Cardiac muscle cell (in vitro differentiated cells and primary cell): Measurements from ENCODE around the gene CYB5R3. TPM values are rescaled to one million over a fixed set of nuclear protein-coding genes. Genes with fewer than 3 reads are reported as not detected.

Experiments used
- DNase-seq, 2 donors: peaks; one replicate each; pipeline versions ENCODE4 v3.0.0 to v3.0.0-alpha.2; 2010 to 2017; ENCODE audit warnings: low read depth in 1 of 2, low spot score in 1 of 2
- H3K27ac ChIP-seq: fragments of 200-600 bp; sonication (generic); 2 replicates; pipeline ENCODE4 v1.5.1; 2016
- H3K27me3 ChIP-seq: fragments of 200-600 bp; sonication (generic); 2 replicates; pipeline ENCODE4 v1.6.0; 2016; ENCODE audit warnings: control low read depth
- H3K36me3 ChIP-seq: fragments of 200-600 bp; sonication (generic); 2 replicates; pipeline ENCODE4 v1.5.1; 2016; ENCODE audit warnings: control low read depth
- H3K4me1 ChIP-seq: fragments of 200-600 bp; sonication (generic); 2 replicates; pipeline ENCODE4 v1.8.1; 2017; ENCODE audit warnings: low read depth, mild to moderate bottlenecking, mixed run types
- H3K4me3 ChIP-seq: fragments of 200-600 bp; sonication (generic); 2 replicates; pipeline ENCODE4 v1.5.1; 2016; ENCODE audit warnings: mild to moderate bottlenecking
- H3K9me3 ChIP-seq: fragments of 200-600 bp; sonication (generic); 2 replicates; pipeline ENCODE4 v1.5.1; 2017; ENCODE audit warnings: low read depth, mild to moderate bottlenecking, control low read depth
- polyA plus RNA-seq: library from polyadenylated mRNA; unstranded; fragments of >200 nt; fragmentation: Nextera tagmentation; extraction: Ambion mirVana; gene quantifications from 2 replicates; pipeline ENCODE4 v1.2.1, GENCODE V29; 2016
- total RNA-seq: library from RNA; depleted of rRNA; stranded (reverse); fragments of >200 nt; gene quantifications from 2 replicates; pipeline ENCODE4 v1.2.3, GENCODE V29; 2016
- TF ChIP-seq, protein P1 (sequence below): IDR thresholded peaks from 2 replicates; pipeline ENCODE4 v1.5.1; 2012; ENCODE audit warnings: low read depth, mild to moderate bottlenecking, low read length

CYB5R3 gene
- 180 and 189 TPM in 2 replicates for total RNA-seq
- 357 and 366 TPM in 2 replicates for polyA plus RNA-seq

- H3K36me3 ChIP-seq = no peaks in the 10 kb centered on the region
- H3K27me3 ChIP-seq = no peaks in the 10 kb centered on the region
- peaks cover 46% of the 10 kb centered on the region for H3K4me1 ChIP-seq
- no peaks in the 10 kb centered on the region for H3K9me3 ChIP-seq
- peak within 1 kb of the TSS; percentile 100 for H3K4me3 ChIP-seq
- DNase-seq = peak; percentile 86 to 92
- H3K27ac ChIP-seq = peak within 1 kb of the TSS; percentile 80
- TF ChIP-seq, protein P1, sequence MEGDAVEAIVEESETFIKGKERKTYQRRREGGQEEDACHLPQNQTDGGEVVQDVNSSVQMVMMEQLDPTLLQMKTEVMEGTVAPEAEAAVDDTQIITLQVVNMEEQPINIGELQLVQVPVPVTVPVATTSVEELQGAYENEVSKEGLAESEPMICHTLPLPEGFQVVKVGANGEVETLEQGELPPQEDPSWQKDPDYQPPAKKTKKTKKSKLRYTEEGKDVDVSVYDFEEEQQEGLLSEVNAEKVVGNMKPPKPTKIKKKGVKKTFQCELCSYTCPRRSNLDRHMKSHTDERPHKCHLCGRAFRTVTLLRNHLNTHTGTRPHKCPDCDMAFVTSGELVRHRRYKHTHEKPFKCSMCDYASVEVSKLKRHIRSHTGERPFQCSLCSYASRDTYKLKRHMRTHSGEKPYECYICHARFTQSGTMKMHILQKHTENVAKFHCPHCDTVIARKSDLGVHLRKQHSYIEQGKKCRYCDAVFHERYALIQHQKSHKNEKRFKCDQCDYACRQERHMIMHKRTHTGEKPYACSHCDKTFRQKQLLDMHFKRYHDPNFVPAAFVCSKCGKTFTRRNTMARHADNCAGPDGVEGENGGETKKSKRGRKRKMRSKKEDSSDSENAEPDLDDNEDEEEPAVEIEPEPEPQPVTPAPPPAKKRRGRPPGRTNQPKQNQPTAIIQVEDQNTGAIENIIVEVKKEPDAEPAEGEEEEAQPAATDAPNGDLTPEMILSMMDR = no peak
These were observed at the start of gene CYB5R3 for GRCh38 chr22:42649246-42650099. CYB5R3 (minus strand) TSS chr22:42649392; CDS start chr22:42649315, 77 bp downstream.

- peak; percentile 83 to 96 for DNase-seq
- H3K27ac ChIP-seq = peak overlapping the region; percentile 96
- TF ChIP-seq, protein P1 = no peak
These were observed 48.4 kb upstream of the CYB5R3 start for GRCh38 chr22:42697542-42698013.

DNA sequence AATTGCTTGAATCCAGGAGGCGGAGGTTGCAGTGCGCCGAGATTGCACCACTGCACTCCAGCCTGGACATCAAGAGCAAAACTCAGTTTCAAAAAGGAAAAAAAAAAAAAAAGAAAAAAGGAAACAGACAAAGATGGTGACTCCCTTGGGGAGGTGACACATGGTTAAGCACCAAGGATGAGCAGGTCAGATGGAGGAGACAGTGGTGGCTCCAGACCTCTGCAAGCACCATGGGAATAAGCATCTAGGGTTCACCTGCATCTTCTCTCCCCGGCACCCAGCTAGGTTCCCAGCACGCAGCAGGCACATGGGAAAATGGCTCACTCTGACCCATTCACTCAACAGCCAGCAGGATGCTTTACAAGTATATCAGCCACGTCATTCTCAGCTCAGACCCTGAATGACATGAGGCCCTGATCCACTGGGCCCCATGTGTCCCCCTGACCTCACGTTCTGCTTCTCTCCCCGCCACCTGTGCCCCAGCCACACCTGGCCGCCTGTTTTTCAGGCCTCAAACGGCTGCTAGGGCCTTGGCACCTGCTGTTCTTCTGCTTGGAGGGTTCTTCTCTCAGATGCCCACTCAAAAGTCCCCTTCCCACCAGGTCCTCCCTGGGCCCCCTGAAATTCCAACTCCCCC lies 47.3 kb upstream of the CYB5R3 start:
- TF ChIP-seq, protein P1 = no peak
- Histone ChIP-seq H3K4me1 (peaks cover 34% of the 10 kb centered on the region), H3K4me3 (no peak overlapping the region), H3K36me3 (no peaks in the 10 kb centered on the region), H3K9me3 (no peaks in the 10 kb centered on the region), H3K27ac (peak overlapping the region; percentile 96), H3K27me3 (no peaks in the 10 kb centered on the region)
- DNase-seq = no peak

More at GRCh38 chr22:42697542-42698013, 48.4 kb upstream of the CYB5R3 start:
- Histone ChIP-seq H3K27me3 (no peaks in the 10 kb centered on the region), H3K4me3 (no peak overlapping the region), H3K4me1 (peaks cover 34% of the 10 kb centered on the region), H3K36me3 (no peaks in the 10 kb centered on the region), H3K9me3 (no peaks in the 10 kb centered on the region)

DNA sequence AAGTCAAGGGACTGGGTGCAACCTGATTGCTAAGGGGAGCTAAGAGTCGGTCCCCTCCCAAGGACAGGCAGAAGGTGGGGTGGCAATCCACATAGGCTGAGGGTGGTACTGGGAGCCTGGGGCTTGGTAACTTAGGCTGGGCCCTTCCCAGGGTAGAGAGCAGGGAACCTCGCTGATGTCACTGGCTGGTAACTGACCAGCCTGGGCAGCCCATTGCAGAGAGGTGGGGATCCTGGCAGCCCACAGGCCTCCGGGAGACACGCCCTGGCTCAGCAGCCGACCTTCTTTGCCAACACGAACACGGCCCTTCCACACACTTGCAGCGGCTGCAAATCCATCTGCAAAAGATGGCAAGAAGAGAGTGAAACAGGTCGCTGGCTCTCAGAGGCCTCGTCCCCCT lies 46.1 kb upstream of the CYB5R3 start:
- Histone ChIP-seq H3K27ac (peak overlapping the region; percentile 78), H3K27me3 (no peaks in the 10 kb centered on the region), H3K4me1 (peaks cover 33% of the 10 kb centered on the region), H3K36me3 (no peaks in the 10 kb centered on the region), H3K4me3 (no peak overlapping the region), H3K9me3 (no peaks in the 10 kb centered on the region)
- DNase-seq = no peak
- TF ChIP-seq, protein P1 = no peak

GRCh38 chr22:42693763-42694683 lies 44.8 kb upstream of the CYB5R3 start:
- Histone ChIP-seq H3K9me3 (no peaks in the 10 kb centered on the region), H3K36me3 (no peaks in the 10 kb centered on the region), H3K4me1 (peaks cover 22% of the 10 kb centered on the region), H3K27me3 (no peaks in the 10 kb centered on the region), H3K4me3 (no peak overlapping the region), H3K27ac (no peak overlapping the region)
- no peak for DNase-seq
- TF ChIP-seq, protein P1 = no peak
